Measurements from ENCODE around the gene KAT2B. TPM values are rescaled to one million over a fixed set of nuclear protein-coding genes. Genes with fewer than 3 reads are reported as not detected.

The KAT2B gene
- total RNA-seq, 1 experiment from 2014 or later: 0.31 TPM

DNA sequence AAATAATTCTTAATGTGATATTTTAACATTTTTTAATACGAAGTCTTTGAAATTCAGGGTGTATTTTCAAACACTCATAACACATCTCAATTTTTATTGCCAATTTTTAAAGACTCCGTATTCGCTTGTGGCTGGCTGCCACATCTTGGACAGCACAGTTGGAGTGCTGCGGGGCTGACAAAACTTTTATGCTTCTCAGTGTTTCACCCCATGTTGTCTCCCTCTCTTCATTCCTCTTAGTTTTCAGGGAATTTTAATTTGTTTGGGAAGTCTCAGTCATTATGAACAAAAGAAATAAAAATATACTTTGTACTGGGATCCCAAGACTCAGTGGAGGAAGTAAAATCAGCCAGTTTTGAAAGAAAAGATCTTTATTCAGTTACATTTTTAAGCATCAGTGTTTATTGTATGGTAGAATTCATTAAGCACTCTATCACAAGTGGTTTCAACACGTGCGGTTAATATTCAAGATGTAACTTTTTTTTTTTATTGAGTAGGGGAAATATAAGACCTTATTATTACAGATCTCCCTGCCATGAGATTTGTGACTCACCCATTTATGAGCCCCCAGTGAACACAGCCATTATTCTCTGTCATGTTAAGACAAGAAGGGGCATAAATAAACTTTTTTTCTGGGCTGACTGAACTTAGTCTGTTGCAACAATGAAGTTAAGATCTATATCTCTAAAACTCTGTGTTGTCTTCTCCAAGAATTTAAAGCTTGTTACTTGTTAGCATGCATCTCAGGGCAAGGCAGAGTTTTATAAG lies 26.8 kb downstream of the KAT2B start:
- Histone ChIP-seq H3K27me3 (ENCODE audit: control insufficient read depth, insufficient read depth, low read length) (peaks cover 5% of the 10 kb centered on the region), H3K36me3 (replicated peaks; ENCODE audit: control insufficient read depth, insufficient read depth, low read length) (no peaks in the 10 kb centered on the region), H3K4me3 (ENCODE audit: insufficient read depth, low read depth, low read length) (no peak overlapping the region)
- DNase-seq: no peak

DNA sequence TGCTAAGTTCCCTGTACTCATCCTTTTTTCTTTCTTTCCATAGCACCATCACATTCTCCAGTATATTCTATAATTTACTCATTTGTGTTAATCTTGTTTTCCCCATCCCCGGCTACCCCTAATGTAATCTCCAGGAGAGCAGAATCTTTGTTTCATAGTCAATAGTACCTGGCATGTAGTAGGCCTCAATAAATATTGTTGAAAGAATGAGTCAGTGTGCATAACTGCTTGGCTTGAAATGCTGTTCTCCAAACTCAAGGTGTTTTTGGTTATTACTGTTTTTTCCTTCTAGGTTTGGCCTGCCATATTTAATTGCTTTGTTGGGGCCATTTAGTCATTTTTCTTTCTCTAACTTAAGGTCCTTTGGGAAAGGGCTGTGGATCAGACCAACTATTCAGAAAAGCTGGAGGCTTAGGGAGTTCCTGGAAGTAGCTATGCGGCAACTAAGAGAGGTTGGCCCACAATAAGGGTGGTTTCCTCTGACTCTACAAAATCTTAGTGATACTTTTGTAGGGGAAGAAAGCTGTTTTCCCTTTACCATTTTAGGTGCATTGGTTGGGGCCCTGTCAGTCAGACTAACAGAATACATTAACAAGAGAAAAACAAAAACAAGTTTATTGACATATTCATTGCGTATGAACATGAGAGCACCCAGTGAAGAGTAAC lies 28.4 kb downstream of the KAT2B start:
- Histone ChIP-seq H3K36me3 (replicated peaks; ENCODE audit: control insufficient read depth, insufficient read depth, low read length) (no peaks in the 10 kb centered on the region), H3K4me3 (ENCODE audit: insufficient read depth, low read depth, low read length) (no peak overlapping the region), H3K27me3 (ENCODE audit: control insufficient read depth, insufficient read depth, low read length) (peaks cover 5% of the 10 kb centered on the region)
- DNase-seq: no peak

DNA sequence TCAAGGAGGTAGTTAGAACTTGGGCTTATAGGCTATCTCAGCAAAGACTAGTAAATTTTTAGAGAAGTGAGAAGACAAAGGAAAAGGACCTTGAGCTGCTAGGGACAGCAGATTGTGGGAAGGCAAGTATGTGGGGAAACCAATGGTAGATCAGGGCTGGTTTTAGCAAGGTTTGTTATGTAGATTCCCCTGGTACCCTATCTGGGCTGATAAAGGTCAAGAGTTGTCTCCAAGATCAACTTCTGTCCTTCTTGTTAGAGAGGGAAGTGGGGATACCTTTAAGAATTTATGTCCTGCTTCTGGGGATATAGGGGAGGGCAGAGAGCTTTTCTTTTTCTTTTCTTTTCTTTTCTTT lies 28.9 kb downstream of the KAT2B start:
- H3K36me3 ChIP-seq (replicated peaks; ENCODE audit: control insufficient read depth, insufficient read depth, low read length): no peaks in the 10 kb centered on the region
- H3K4me3 ChIP-seq (ENCODE audit: insufficient read depth, low read depth, low read length): no peak overlapping the region
- H3K27me3 ChIP-seq (ENCODE audit: control insufficient read depth, insufficient read depth, low read length): peaks cover 5% of the 10 kb centered on the region
- DNase-seq: no peak

DNA sequence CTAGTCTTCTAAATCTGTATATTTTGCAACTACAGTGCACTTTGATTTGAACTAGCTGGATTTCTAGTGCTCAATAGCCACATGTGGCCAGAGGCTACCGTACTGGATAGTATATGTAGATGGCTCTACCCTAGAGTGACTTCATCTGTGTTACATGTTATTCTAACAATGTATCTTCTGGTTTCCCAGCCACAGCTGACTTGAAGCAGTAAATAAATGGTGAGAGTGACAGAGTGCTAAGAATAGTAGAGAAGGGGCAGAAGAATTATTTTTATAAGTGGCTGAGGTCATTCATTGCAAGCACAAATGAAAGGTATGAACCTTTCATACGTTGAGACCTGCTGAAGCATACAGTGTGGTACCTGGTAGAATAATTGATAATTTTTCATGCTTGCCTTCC lies 30.9 kb downstream of the KAT2B start:
- no peaks in the 10 kb centered on the region for H3K36me3 ChIP-seq (replicated peaks; ENCODE audit: control insufficient read depth, insufficient read depth, low read length)
- DNase-seq: no peak
- H3K27me3 ChIP-seq (ENCODE audit: control insufficient read depth, insufficient read depth, low read length): peaks cover 5% of the 10 kb centered on the region
- no peak overlapping the region for H3K4me3 ChIP-seq (ENCODE audit: insufficient read depth, low read depth, low read length)

DNA sequence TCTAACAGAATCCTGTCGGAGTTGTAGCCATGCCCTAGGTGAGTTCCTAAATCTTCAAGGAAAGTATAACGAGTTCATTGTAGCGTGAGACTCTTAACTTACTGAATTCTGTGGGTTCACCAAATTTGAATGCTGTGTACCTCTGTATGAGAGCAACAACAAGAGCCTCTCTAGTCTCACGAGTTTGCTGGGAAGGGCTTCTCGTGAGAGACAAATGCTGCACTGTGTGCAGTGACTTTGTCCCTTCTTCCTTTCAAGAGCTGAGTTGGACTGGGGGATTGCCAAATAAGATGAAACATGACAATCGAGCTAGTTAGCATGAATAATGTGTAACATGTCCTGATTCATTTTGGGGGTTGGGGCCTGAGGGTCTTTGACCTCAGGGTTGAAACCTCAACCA lies 32.2 kb downstream of the KAT2B start:
- no peaks in the 10 kb centered on the region for H3K36me3 ChIP-seq (replicated peaks; ENCODE audit: control insufficient read depth, insufficient read depth, low read length)
- H3K4me3 ChIP-seq (ENCODE audit: insufficient read depth, low read depth, low read length): no peak overlapping the region
- peaks cover 5% of the 10 kb centered on the region for H3K27me3 ChIP-seq (ENCODE audit: control insufficient read depth, insufficient read depth, low read length)
- DNase-seq: no peak

- no peak overlapping the region for H3K4me3 ChIP-seq (ENCODE audit: insufficient read depth, low read depth, low read length)
- no peaks in the 10 kb centered on the region for H3K36me3 ChIP-seq (replicated peaks; ENCODE audit: control insufficient read depth, insufficient read depth, low read length)
- DNase-seq: no peak
- peaks cover 5% of the 10 kb centered on the region for H3K27me3 ChIP-seq (ENCODE audit: control insufficient read depth, insufficient read depth, low read length)
Observed at GRCh38 chr3:20073068-20073467, 32.8 kb downstream of the KAT2B start.

DNA sequence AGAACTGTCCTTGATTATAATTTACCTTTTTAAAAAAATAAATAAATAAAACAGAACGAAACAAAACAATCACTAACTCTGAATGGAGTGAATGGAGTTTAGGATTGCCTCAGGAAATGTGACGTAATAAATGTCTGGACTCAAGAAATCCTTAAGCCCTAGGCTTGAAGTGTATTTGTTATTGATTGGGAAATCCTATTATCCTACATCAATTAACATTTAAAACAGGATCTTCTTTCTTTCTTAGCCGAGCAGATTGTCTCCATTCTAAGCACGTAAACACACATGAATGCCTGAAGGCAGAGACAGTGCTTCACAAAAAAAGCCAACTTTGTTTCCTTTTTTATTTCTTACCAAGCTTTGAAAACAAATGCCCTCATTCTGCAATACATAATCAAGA lies 33.4 kb downstream of the KAT2B start:
- H3K27me3 ChIP-seq (ENCODE audit: control insufficient read depth, insufficient read depth, low read length): peaks cover 3% of the 10 kb centered on the region
- H3K4me3 ChIP-seq (ENCODE audit: insufficient read depth, low read depth, low read length): no peak overlapping the region
- H3K36me3 ChIP-seq (replicated peaks; ENCODE audit: control insufficient read depth, insufficient read depth, low read length): no peaks in the 10 kb centered on the region
- no peak for DNase-seq

GRCh38 chr3:20074226-20075063 lies 34.2 kb downstream of the KAT2B start:
- H3K36me3 ChIP-seq (replicated peaks; ENCODE audit: control insufficient read depth, insufficient read depth, low read length): no peaks in the 10 kb centered on the region
- no peak overlapping the region for H3K4me3 ChIP-seq (ENCODE audit: insufficient read depth, low read depth, low read length)
- DNase-seq: no peak
- H3K27me3 ChIP-seq (ENCODE audit: control insufficient read depth, insufficient read depth, low read length): peaks cover 3% of the 10 kb centered on the region

DNA sequence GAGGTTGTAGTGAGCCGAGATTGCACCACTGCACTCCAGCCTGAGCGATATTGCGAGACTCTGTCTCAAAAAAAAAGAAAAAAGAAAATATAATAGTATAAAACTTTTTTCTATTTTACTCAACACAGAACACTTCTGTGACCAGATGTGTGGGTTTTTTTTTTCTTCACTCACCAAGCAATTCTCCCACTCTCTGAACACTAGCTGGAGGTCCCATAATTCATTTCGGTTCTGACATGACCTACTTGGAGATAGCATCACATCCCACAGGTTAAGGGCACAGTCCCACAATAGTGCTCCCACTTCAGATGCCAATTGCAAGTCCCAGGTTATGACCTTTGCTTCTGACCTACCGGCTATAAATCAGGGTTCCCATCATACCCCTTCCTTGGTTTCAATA lies 35.0 kb downstream of the KAT2B start:
- Histone ChIP-seq H3K4me3 (ENCODE audit: insufficient read depth, low read depth, low read length) (no peak overlapping the region), H3K36me3 (replicated peaks; ENCODE audit: control insufficient read depth, insufficient read depth, low read length) (no peaks in the 10 kb centered on the region), H3K27me3 (ENCODE audit: control insufficient read depth, insufficient read depth, low read length) (no peaks in the 10 kb centered on the region)
- no peak for DNase-seq

DNA sequence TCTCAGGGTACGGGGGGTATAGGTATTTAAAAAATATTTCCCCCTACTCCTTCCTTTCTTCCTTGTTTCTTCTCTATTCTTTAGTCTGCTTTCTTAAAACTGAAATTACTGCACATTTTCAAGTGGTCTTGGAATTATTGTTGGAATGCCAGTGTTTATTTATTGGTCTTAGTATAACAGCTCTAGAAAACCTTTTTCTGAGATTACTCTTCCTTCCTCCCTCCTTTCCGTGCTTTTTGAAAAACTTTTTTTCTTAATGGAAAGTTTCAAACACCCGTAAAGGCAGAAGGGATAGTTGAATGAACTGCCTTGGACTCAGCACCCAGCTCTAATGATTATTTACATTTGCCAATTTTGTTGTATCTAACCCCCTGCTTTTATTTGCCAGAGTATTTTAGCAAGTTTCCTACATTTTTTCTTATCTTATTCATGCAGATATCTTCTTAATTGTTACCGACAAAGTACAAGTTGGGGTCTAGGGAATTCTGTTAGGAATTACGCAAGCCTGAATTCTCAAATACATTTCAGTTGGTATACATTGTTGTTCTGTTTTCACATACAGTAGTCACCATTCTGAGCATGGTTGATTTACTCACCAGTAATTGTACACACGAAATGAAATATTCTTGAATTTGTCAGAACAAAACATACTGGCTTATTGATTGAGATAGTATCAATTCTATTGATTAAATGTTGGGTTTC lies 36.2 kb downstream of the KAT2B start:
- H3K27me3 ChIP-seq (ENCODE audit: control insufficient read depth, insufficient read depth, low read length): no peaks in the 10 kb centered on the region
- no peaks in the 10 kb centered on the region for H3K36me3 ChIP-seq (replicated peaks; ENCODE audit: control insufficient read depth, insufficient read depth, low read length)
- no peak overlapping the region for H3K4me3 ChIP-seq (ENCODE audit: insufficient read depth, low read depth, low read length)
- DNase-seq: no peak

GRCh38 chr3:20077068-20077467 lies 36.8 kb downstream of the KAT2B start:
- Histone ChIP-seq H3K4me3 (ENCODE audit: insufficient read depth, low read depth, low read length) (no peak overlapping the region), H3K36me3 (replicated peaks; ENCODE audit: control insufficient read depth, insufficient read depth, low read length) (no peaks in the 10 kb centered on the region), H3K27me3 (ENCODE audit: control insufficient read depth, insufficient read depth, low read length) (no peaks in the 10 kb centered on the region)
- no peak for DNase-seq

GRCh38 chr3:20078194-20078714 lies 38.0 kb downstream of the KAT2B start:
- no peaks in the 10 kb centered on the region for H3K27me3 ChIP-seq (ENCODE audit: control insufficient read depth, insufficient read depth, low read length)
- H3K4me3 ChIP-seq (ENCODE audit: insufficient read depth, low read depth, low read length): no peak overlapping the region

DNA sequence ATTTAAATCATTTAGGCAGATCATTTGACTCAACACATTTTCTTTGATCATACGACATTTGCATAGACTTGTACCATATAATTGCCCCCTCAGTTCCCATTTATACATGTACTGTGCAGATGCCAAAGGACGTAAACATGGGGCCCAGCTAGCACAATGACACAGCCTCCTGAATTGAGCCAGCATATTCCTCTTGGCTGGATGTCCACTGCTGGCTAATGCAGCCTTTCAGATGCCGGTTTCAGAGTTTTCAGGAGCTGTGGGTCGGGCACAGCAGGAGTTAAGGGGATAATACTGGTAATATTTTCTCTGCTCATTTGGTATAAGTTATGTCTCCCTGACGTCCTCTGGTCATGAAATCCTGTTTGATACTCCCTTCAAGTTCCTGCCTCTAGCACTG lies 39.4 kb downstream of the KAT2B start:
- Histone ChIP-seq H3K4me3 (ENCODE audit: insufficient read depth, low read depth, low read length) (no peak overlapping the region), H3K27me3 (ENCODE audit: control insufficient read depth, insufficient read depth, low read length) (no peaks in the 10 kb centered on the region), H3K36me3 (replicated peaks; ENCODE audit: control insufficient read depth, insufficient read depth, low read length) (no peaks in the 10 kb centered on the region)
- DNase-seq: no peak

More at GRCh38 chr3:20078194-20078714, 38.0 kb downstream of the KAT2B start:
- no peak for DNase-seq
- H3K36me3 ChIP-seq (replicated peaks; ENCODE audit: control insufficient read depth, insufficient read depth, low read length): no peaks in the 10 kb centered on the region

DNA sequence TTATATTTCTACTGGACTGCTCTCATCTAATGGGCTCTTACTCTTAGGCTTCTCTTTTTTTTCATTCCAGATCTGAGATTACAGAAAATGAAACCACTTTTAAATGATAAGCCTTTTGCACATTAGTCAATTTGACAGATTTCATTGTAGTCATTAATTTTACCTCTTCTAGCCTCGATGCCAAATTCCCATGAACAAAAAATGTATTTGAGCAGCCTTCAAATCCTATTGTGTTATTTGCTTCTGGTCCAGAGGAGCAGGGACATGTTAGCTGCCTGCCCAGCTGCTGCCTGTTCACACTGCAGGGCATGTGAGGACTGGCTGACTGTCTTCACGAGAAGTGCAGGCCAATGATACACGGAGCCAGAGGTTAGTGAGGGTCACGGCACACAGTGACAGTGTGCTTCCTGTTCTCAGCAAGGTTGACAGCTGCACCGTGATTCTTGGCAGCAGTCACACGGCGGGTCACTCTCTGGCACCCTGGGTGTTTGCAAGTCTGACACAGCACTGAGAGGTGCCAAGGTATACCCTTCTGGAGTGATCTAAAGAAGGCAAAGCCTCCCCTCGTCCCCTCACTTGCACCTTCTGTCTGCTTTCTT lies 40.8 kb downstream of the KAT2B start:
- Histone ChIP-seq H3K27me3 (ENCODE audit: control insufficient read depth, insufficient read depth, low read length) (no peaks in the 10 kb centered on the region), H3K36me3 (replicated peaks; ENCODE audit: control insufficient read depth, insufficient read depth, low read length) (no peaks in the 10 kb centered on the region), H3K4me3 (ENCODE audit: insufficient read depth, low read depth, low read length) (no peak overlapping the region)
- no peak for DNase-seq

All from H7 (cell line).